Mesodermal cell (in vitro differentiated cells): ENCODE data around the gene NLRP6.
"Not testable (repeated sequence)": the region's sequence is repeated elsewhere in the genome, so short reads cannot be mapped to it uniquely, and the experiment has no call there.

Source experiments
- H3K27ac ChIP-seq: 2 replicates; pipeline ENCODE4 v1.7.0; 2013; ENCODE audit warnings: mild to moderate bottlenecking, low read depth, low read length, moderate library complexity; ENCODE audit not compliant: severe bottlenecking
- H3K36me3 ChIP-seq: 2 replicates; pipeline ENCODE4 v1.7.1; 2013; ENCODE audit warnings: mild to moderate bottlenecking, low read length, moderate library complexity; ENCODE audit not compliant: control insufficient read depth, insufficient read depth
- H3K4me1 ChIP-seq: one replicate; pipeline ENCODE4 v1.7.1; 2013; ENCODE audit warnings: mild to moderate bottlenecking, low read length; ENCODE audit not compliant: insufficient read depth, control insufficient read depth, poor library complexity, severe bottlenecking
- H3K4me3 ChIP-seq: 2 replicates; pipeline ENCODE4 v1.7.0; 2013; ENCODE audit warnings: low read length, control low read depth, mild to moderate bottlenecking; ENCODE audit not compliant: insufficient read depth, poor library complexity, severe bottlenecking; ENCODE audit errors: extremely low read depth
- H3K9me3 ChIP-seq: 2 replicates; pipeline ENCODE4 v1.7.1; 2013; ENCODE audit warnings: mild to moderate bottlenecking, low read length, moderate library complexity; ENCODE audit not compliant: control insufficient read depth
- WGBS, 2 experiments: methylation state at CpG; one replicate each; pipeline ENCODE4 v1.1.5; 2013; ENCODE audit warnings: missing lambda C conversion rate in 2 of 2; ENCODE audit not compliant: insufficient coverage in 2 of 2; 5-methylcytosine and 5-hydroxymethylcytosine counted together

The NLRP6 gene

DNA sequence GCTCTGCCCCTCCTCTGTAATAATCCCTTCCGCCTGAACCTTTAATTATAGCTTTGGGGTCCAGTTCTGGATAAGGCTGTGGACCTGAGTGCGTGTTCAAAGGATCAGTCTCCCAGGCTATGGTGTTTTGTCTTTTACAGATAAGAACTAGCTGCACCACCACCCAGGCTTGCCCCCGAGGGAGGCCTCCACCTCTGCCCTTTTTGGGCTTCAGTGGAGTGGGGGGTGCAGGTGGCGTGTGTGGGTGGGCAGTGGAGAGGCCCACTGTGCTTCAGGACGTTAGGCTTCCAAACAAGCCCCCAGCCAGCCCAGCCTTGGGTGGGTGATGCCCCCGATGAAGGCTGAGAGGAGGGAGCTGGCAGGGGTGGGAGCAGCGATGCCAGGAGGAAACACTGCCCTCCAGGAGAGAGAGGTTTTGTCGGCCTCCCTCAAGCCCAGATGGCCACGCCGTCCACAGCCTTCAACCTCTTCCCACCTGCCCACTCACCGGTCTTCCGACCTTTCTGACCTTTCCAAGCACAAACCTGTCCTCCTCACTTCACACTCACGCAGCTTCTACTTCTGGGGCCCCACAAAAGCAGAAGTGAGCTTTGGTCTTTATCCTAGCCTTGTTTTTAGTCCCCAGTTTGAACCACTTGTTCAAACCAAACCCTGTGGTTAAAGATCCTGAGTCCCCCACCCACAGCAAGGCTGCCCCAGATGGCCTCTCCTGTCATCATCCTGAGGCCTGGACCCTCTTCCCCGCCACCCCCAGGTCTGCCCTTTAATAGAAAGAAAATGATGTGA is 21.1 kb upstream of the NLRP6 start:
- no peaks in the 10 kb centered on the region for H3K9me3 ChIP-seq
- H3K27ac ChIP-seq: no peak overlapping the region
- WGBS, 2 experiments: 90 to 93% methylated on average over 7 to 10 of the region's 14 CpGs
- H3K4me1 ChIP-seq: no peaks in the 10 kb centered on the region
- H3K4me3 ChIP-seq: no peak overlapping the region
- peaks cover 19% of the 10 kb centered on the region for H3K36me3 ChIP-seq

DNA sequence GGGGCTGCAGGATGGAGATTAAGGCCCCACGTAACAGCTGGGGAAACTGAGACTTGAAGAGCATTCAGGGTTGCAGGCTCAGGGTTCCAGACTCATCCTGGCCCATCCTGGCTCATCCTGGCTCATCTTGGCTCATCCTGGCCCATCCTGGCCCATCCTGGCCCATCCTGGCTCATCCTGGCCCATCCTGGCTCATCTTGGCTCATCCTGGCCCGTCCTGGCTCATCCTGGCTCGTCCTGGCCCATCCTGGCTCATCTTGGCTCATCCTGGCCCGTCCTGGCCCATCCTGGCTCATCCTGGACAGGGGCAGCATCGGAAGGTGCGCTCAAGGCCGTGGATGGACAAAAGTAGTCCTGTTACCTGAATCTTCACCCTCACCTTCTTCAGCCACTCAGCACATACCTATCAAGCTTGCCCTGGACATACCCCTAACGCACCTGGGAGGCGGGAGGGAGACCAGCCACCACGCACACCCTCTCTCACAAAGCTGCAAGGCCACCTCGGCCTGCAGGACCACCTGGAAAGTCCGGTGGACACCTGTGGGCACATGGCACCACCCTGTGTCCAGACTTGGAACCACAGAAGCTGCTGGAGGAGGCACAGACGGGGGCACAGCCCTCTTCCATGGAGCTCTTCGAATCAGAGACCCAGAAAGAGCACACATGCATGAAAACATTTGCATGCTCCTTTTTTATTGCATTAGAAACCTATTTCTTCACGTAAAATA is 20.3 kb upstream of the NLRP6 start:
- Histone ChIP-seq H3K9me3 (no peaks in the 10 kb centered on the region), H3K36me3 (peaks cover 11% of the 10 kb centered on the region), H3K27ac (no peak overlapping the region), H3K4me3 (no peak overlapping the region), H3K4me1 (no peaks in the 10 kb centered on the region)
- WGBS, 2 experiments: 83 to 87% methylated on average over 9 to 14 of the region's 15 CpGs

DNA sequence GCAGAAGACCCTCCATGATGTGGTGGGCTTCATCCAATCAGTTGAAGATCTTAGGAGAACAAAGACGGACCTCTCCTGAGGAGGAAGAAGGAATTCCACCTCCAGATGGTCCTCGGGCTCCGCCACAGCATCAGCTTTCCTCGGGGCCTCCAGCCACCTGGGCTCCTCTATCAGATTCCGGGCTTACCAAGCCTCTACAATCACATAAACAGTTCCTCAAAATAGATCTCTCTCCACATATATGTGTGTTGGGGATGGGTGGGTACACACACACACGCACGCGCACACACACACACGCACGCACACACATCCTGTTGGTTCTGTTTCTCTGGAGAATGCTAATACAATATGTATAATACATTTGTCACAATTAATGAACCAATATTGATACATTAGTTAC is 18.8 kb upstream of the NLRP6 start:
- H3K27ac ChIP-seq: no peak overlapping the region
- no peaks in the 10 kb centered on the region for H3K9me3 ChIP-seq
- no peaks in the 10 kb centered on the region for H3K4me1 ChIP-seq
- no peak overlapping the region for H3K4me3 ChIP-seq
- 83% methylated on average over 1 of the region's 10 CpGs; no CpG with 5 or more reads in 1 of the 2 experiments for WGBS, 2 experiments
- no peaks in the 10 kb centered on the region for H3K36me3 ChIP-seq

- Histone ChIP-seq H3K4me3 (no peak overlapping the region), H3K27ac (no peak overlapping the region), H3K9me3 (no peaks in the 10 kb centered on the region), H3K4me1 (no peaks in the 10 kb centered on the region), H3K36me3 (no peaks in the 10 kb centered on the region)
- 84 to 89% methylated on average over 2 to 4 of the region's 4 CpGs for WGBS, 2 experiments
Observed at GRCh38 chr11:261624-262023, 16.6 kb upstream of the NLRP6 start.

- WGBS, 2 experiments: 92 to 100% methylated on average over 2 to 4 of the region's 13 CpGs
- Histone ChIP-seq H3K4me1 (no peaks in the 10 kb centered on the region), H3K4me3 (no peak overlapping the region), H3K36me3 (no peaks in the 10 kb centered on the region), H3K27ac (no peak overlapping the region), H3K9me3 (no peaks in the 10 kb centered on the region)
Observed at GRCh38 chr11:266676-267439, 11.3 kb upstream of the NLRP6 start.

DNA sequence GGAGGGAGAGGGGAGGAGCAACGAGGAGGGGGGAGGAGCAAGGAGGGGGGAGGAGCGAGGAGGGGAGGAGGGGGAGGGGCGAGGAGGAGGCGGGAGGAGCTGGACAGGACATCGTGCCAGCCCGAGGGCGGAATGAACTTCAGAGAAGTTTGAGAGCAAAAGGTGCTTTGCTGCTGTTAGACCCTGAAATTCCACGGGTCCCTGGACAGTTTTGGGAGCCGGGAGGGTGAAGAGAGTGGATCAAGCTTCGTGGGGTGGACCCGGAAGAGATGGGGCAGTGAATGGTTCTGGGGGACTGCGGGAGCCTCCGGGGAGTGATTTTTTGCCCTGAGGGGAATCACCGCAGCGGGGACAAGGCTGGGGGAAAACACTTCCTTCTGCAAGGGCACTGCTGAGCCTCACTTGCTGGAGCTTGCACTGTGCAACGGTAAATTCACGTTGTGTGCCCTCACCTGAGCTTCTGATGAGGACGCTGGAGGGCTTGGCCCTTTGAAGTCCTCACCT is 10.7 kb upstream of the NLRP6 start:
- Histone ChIP-seq H3K4me3 (no peak overlapping the region), H3K4me1 (no peaks in the 10 kb centered on the region), H3K27ac (no peak overlapping the region), H3K9me3 (no peaks in the 10 kb centered on the region), H3K36me3 (no peaks in the 10 kb centered on the region)
- WGBS, 2 experiments: 81 to 86% methylated on average over 12 to 14 of the region's 18 CpGs

DNA sequence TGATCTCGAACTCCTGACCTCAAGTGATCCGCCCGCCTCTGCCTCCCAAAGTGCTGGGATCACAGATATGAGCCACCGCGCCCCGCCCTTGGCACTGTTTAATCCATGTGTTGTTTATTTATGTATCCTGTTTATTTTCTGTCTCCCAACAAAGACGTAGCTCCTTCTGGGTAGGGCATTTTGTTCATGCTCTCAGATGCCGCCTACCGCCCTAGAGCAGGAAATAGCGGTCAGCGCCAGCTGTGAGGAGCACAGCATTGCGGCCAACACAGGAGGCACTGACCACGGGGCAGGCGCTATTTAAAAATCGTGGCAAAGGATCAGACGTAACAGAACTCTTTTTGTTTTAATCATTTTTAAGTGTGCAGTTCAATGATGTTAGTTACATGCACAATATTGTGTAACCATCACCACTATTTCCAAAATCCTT is 9.5 kb upstream of the NLRP6 start:
- H3K9me3 ChIP-seq, H3K4me3 ChIP-seq: not testable (repeated sequence)
- 81 to 90% methylated on average over 8 to 9 of the region's 16 CpGs for WGBS, 2 experiments

GRCh38 chr11:269146-269890 is 8.9 kb upstream of the NLRP6 start:
- H3K4me1 ChIP-seq: no peaks in the 10 kb centered on the region
- no peaks in the 10 kb centered on the region for H3K9me3 ChIP-seq
- H3K36me3 ChIP-seq: no peaks in the 10 kb centered on the region
- no peak overlapping the region for H3K27ac ChIP-seq
- no peak overlapping the region for H3K4me3 ChIP-seq
- 78 to 86% methylated on average over 14 to 17 of the region's 21 CpGs for WGBS, 2 experiments

More for the DNA sequence above, 9.5 kb upstream of the NLRP6 start:
- not testable (repeated sequence) for H3K4me1 ChIP-seq, H3K27ac ChIP-seq, H3K36me3 ChIP-seq

- no peaks in the 10 kb centered on the region for H3K9me3 ChIP-seq
- 85 to 86% methylated on average over 14 to 15 of the region's 18 CpGs for WGBS, 2 experiments
Observed at GRCh38 chr11:270451-271318, 7.5 kb upstream of the NLRP6 start.

More at GRCh38 chr11:270451-271318, 7.5 kb upstream of the NLRP6 start:
- no peaks in the 10 kb centered on the region for H3K36me3 ChIP-seq
- H3K4me1 ChIP-seq: no peaks in the 10 kb centered on the region
- H3K27ac ChIP-seq: no peak overlapping the region
- no peak overlapping the region for H3K4me3 ChIP-seq
